ENCODE data around the gene DGKB.

DNA sequence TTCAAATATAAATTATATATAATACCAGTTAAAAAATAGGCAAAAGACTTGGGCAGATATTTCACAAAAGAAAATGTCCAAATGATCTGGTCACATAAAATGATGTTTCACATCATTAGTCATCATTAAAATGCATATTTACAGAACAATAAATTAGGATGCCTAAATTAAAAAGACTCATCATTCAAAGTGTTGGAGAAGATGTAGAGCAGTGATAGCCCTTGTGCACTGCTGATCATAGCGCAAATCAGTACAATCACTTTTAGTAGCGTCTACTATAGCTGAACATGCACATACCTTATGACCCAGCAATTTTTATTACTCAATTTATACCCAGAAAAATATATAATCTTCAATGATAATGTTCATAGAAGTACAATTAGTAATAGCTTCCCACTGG is 579.8 kb downstream of the DGKB start:
- TF ChIP-seq CTCF (IDR thresholded peaks at IDR 0.05; ENCODE audit: insufficient read depth, low read length) = no peak
- no peak for TF ChIP-seq GABPA (IDR thresholded peaks at IDR 0.05; ENCODE audit: low read depth)
- TF ChIP-seq REST (IDR thresholded peaks at IDR 0.05; ENCODE audit: insufficient replicate concordance, low read depth) = no peak
- TF ChIP-seq POLR2AphosphoS5 (IDR thresholded peaks at IDR 0.05; ENCODE audit: low read depth) = no peak
